Measurements from ENCODE around the gene ACP2. TPM values are rescaled to one million over a fixed set of nuclear protein-coding genes. Genes with fewer than 3 reads are reported as not detected.

ACP2 gene
- total and polyA plus RNA-seq, 7 experiments from 2014 or later: 7.1 to 38.1 (median 22.6) TPM

- no peak for DNase-seq
- Mint-ChIP-seq H3K9me3 (peaks cover 0 to 2% (median 0%) of the 10 kb centered on the region in 11 donors), H3K27ac (no peak overlapping the region), H3K4me1 (peaks cover 10 to 43% (median 16%) of the 10 kb centered on the region in 7 donors), H3K4me3 (no peak overlapping the region), H3K27me3 (no peaks in the 10 kb centered on the region), H3K36me3 (peaks cover 8 to 40% (median 24%) of the 10 kb centered on the region in 5 donors)
- intact Hi-C loops (cut with micrococcal nuclease): no loop called here
- H3K27ac ChIP-seq (ENCODE audit: low read depth, low read length): no peak overlapping the region
- H3K27me3 ChIP-seq (ENCODE audit: control insufficient read depth in 2 of 2, insufficient read depth in 2 of 2, low read length in 2 of 2): no peaks in the 10 kb centered on the region
- ATAC-seq: no peak
- H3K4me1 ChIP-seq (ENCODE audit: control insufficient read depth in 2 of 2, insufficient read depth in 2 of 2, low read length in 2 of 2): peaks cover 0 to 3% of the 10 kb centered on the region in 2 donors
- H3K9me3 ChIP-seq (ENCODE audit: control insufficient read depth in 2 of 3, low read length in 3 of 3): no peaks in the 10 kb centered on the region
- POLR2A ChIA-PET: interaction anchor here (1.0 kb wide), 1 partner anchor 26 kb away, joined by 3 read pairs; the partner anchor contains the start of gene ACP2
- H3K4me3 ChIP-seq (ENCODE audit: low read length): no peak overlapping the region
- CTCF ChIA-PET: no interaction called here
- H3K36me3 ChIP-seq (ENCODE audit: control insufficient read depth in 2 of 3, insufficient read depth in 3 of 3, low read length in 3 of 3): peaks cover 0 to 42% (median 0%) of the 10 kb centered on the region in 3 experiments
Measured at GRCh38 chr11:47222696-47223095, 25.9 kb downstream of the ACP2 start.

- peaks cover 23 to 55% (median 33%) of the 10 kb centered on the region in 7 donors for H3K4me1 Mint-ChIP-seq
- POLR2A ChIA-PET: interaction anchor here (0.8 to 1.3 kb wide), 5 partner anchors 15 to 58 kb away, joined by 3 read pairs; no protein-coding TSS in a partner anchor
- CTCF ChIA-PET: no interaction called here
Measured at GRCh38 chr11:47220401-47220821, 28.2 kb downstream of the ACP2 start.

GRCh38 chr11:47216121-47216798 lies 32.4 kb downstream of the ACP2 start:
- POLR2A ChIA-PET: interaction anchor here (1.0 to 3.4 kb wide), 11 partner anchors 8 to 552 kb away, joined by 3 to 63 read pairs (median 9); partner anchors contain the start of genes ACP2, ARFGAP2 and MADD
- intact Hi-C loops (cut with micrococcal nuclease): loop anchor here (10.0 kb wide), 2 partner anchors 189 to 601 kb away; partner anchors contain the start of genes ATG13 (in 1 of the 2), HARBI1 (in 1 of the 2) and SLC39A13 (in 1 of the 2)

More at GRCh38 chr11:47220401-47220821, 28.2 kb downstream of the ACP2 start:
- Histone ChIP-seq H3K4me1 (ENCODE audit: control insufficient read depth in 2 of 2, insufficient read depth in 2 of 2, low read length in 2 of 2) (peaks cover 0 to 17% of the 10 kb centered on the region in 2 donors), H3K27me3 (ENCODE audit: control insufficient read depth in 2 of 2, insufficient read depth in 2 of 2, low read length in 2 of 2) (no peaks in the 10 kb centered on the region), H3K4me3 (ENCODE audit: low read length) (no peak overlapping the region), H3K27ac (ENCODE audit: low read depth, low read length) (no peak overlapping the region), H3K9me3 (ENCODE audit: control insufficient read depth in 2 of 3, low read length in 3 of 3) (no peaks in the 10 kb centered on the region), H3K36me3 (ENCODE audit: control insufficient read depth in 2 of 3, insufficient read depth in 3 of 3, low read length in 3 of 3) (peaks cover 0 to 35% (median 0%) of the 10 kb centered on the region in 3 experiments)
- Mint-ChIP-seq H3K9me3 (peaks cover 0 to 2% (median 0%) of the 10 kb centered on the region in 11 donors), H3K36me3 (peaks cover 8 to 52% (median 26%) of the 10 kb centered on the region in 5 donors), H3K27me3 (no peaks in the 10 kb centered on the region), H3K4me3 (peak overlapping the region in 1 of 10 donors; percentile 3), H3K27ac (peak overlapping the region in 6 of 9 donors; percentile 4 to 56 (median 35))
- DNase-seq: no peak
- ATAC-seq: no peak
- intact Hi-C loops (cut with micrococcal nuclease): no loop called here

GRCh38 chr11:47215366-47215910 lies 33.2 kb downstream of the ACP2 start:
- Histone ChIP-seq H3K27ac (ENCODE audit: low read depth, low read length) (peak overlapping the region; percentile 85), H3K9me3 (ENCODE audit: control insufficient read depth in 2 of 3, low read length in 3 of 3) (no peaks in the 10 kb centered on the region), H3K27me3 (ENCODE audit: control insufficient read depth in 2 of 2, insufficient read depth in 2 of 2, low read length in 2 of 2) (no peaks in the 10 kb centered on the region), H3K36me3 (ENCODE audit: control insufficient read depth in 2 of 3, insufficient read depth in 3 of 3, low read length in 3 of 3) (peaks cover 0 to 20% (median 0%) of the 10 kb centered on the region in 3 experiments), H3K4me1 (ENCODE audit: control insufficient read depth in 2 of 2, insufficient read depth in 2 of 2, low read length in 2 of 2) (peaks cover 3 to 21% of the 10 kb centered on the region in 2 donors), H3K4me3 (ENCODE audit: low read length) (peak overlapping the region; percentile 89)
- CTCF ChIA-PET: interaction anchor here (1.0 to 3.1 kb wide), 5 partner anchors 19 to 55 kb away, joined by 5 to 15 read pairs (median 10); partner anchors contain the start of genes ACP2, ARFGAP2 and MADD
- peaks cover 0 to 2% (median 0%) of the 10 kb centered on the region in 11 donors for H3K9me3 Mint-ChIP-seq
- POLR2A ChIA-PET: interaction anchor here (0.5 to 3.4 kb wide), 23 partner anchors 9 to 553 kb away, joined by 3 to 63 read pairs (median 5); partner anchors contain the start of genes ACP2, ARFGAP2, MADD and NR1H3
- ATAC-seq (no peak), DNase-seq (no peak)
- peak overlapping the region; percentile 96 to 100 (median 98) for H3K27ac Mint-ChIP-seq
- no peaks in the 10 kb centered on the region for H3K27me3 Mint-ChIP-seq
- peaks cover 8 to 39% (median 20%) of the 10 kb centered on the region in 5 donors for H3K36me3 Mint-ChIP-seq
- H3K4me1 Mint-ChIP-seq: peaks cover 27 to 49% (median 37%) of the 10 kb centered on the region in 7 donors
- peak overlapping the region; percentile 92 to 100 (median 96) for H3K4me3 Mint-ChIP-seq
- intact Hi-C loops (cut with micrococcal nuclease): loop anchor here (1.0 to 10.0 kb wide), 7 partner anchors 10 to 601 kb away; partner anchors contain the start of genes ACP2 (in 1 of the 2), ATG13 (in 1 of the 2), CSTPP1 (in 1 of the 2) and HARBI1 (in 1 of the 2)

More at GRCh38 chr11:47216121-47216798, 32.4 kb downstream of the ACP2 start:
- no peak for ATAC-seq
- Mint-ChIP-seq H3K9me3 (peaks cover 0 to 2% (median 0%) of the 10 kb centered on the region in 11 donors), H3K4me3 (peak overlapping the region; percentile 92 to 100 (median 96)), H3K4me1 (peaks cover 27 to 50% (median 37%) of the 10 kb centered on the region in 7 donors), H3K27ac (peak overlapping the region; percentile 96 to 100 (median 98)), H3K36me3 (peaks cover 8 to 40% (median 22%) of the 10 kb centered on the region in 5 donors), H3K27me3 (no peaks in the 10 kb centered on the region)
- H3K36me3 ChIP-seq (ENCODE audit: control insufficient read depth in 2 of 3, insufficient read depth in 3 of 3, low read length in 3 of 3): peaks cover 0 to 24% (median 0%) of the 10 kb centered on the region in 3 experiments
- H3K27me3 ChIP-seq (ENCODE audit: control insufficient read depth in 2 of 2, insufficient read depth in 2 of 2, low read length in 2 of 2): no peaks in the 10 kb centered on the region
- DNase-seq: peak in 6 of 9 donors; percentile 5 to 65 (median 16)
- peak overlapping the region; percentile 85 for H3K27ac ChIP-seq (ENCODE audit: low read depth, low read length)
- peak overlapping the region; percentile 89 for H3K4me3 ChIP-seq (ENCODE audit: low read length)
- CTCF ChIA-PET: interaction anchor here (0.7 to 3.1 kb wide), 4 partner anchors 17 to 43 kb away, joined by 3 to 15 read pairs (median 6); partner anchors contain the start of gene ACP2
- no peaks in the 10 kb centered on the region for H3K9me3 ChIP-seq (ENCODE audit: control insufficient read depth in 2 of 3, low read length in 3 of 3)
- peaks cover 3 to 21% of the 10 kb centered on the region in 2 donors for H3K4me1 ChIP-seq (ENCODE audit: control insufficient read depth in 2 of 2, insufficient read depth in 2 of 2, low read length in 2 of 2)

GRCh38 chr11:47213950-47214565 lies 34.6 kb downstream of the ACP2 start:
- ChIA-PET POLR2A (interaction anchor here (0.7 to 3.4 kb wide), 15 partner anchors 21 to 634 kb away, joined by 3 to 63 read pairs (median 9); partner anchors contain the start of genes ACP2, ARFGAP2, MADD and NR1H3), CTCF (interaction anchor here (0.6 to 3.1 kb wide), 9 partner anchors 20 to 399 kb away, joined by 3 to 15 read pairs (median 7); partner anchors contain the start of genes ACP2 and ARFGAP2)
- peaks cover 3 to 21% of the 10 kb centered on the region in 2 donors for H3K4me1 ChIP-seq (ENCODE audit: control insufficient read depth in 2 of 2, insufficient read depth in 2 of 2, low read length in 2 of 2)
- DNase-seq (peak; percentile 64 to 85 (median 76)), ATAC-seq (peak; percentile 86)
- H3K36me3 Mint-ChIP-seq: peaks cover 8 to 30% (median 14%) of the 10 kb centered on the region in 5 donors
- intact Hi-C loops (cut with micrococcal nuclease): loop anchor here (1.0 to 10.0 kb wide), 13 partner anchors 28 to 599 kb away; partner anchors contain the start of genes SLC39A13 (in 2 of the 2), ACP2 (in 1 of the 2), ATG13 (in 1 of the 2) and CKAP5 (in 1 of the 2)
- H3K9me3 ChIP-seq (ENCODE audit: control insufficient read depth in 2 of 3, low read length in 3 of 3): no peaks in the 10 kb centered on the region
- H3K27me3 ChIP-seq (ENCODE audit: control insufficient read depth in 2 of 2, insufficient read depth in 2 of 2, low read length in 2 of 2): no peaks in the 10 kb centered on the region
- H3K9me3 Mint-ChIP-seq: no peaks in the 10 kb centered on the region
- peak overlapping the region; percentile 85 for H3K27ac ChIP-seq (ENCODE audit: low read depth, low read length)
- H3K4me1 Mint-ChIP-seq: peaks cover 26 to 39% (median 32%) of the 10 kb centered on the region in 7 donors
- peak overlapping the region; percentile 96 to 100 (median 99) for H3K27ac Mint-ChIP-seq
- H3K36me3 ChIP-seq (ENCODE audit: control insufficient read depth in 2 of 3, insufficient read depth in 3 of 3, low read length in 3 of 3): peaks cover 0 to 9% (median 0%) of the 10 kb centered on the region in 3 experiments
- H3K4me3 Mint-ChIP-seq: peak overlapping the region; percentile 92 to 100 (median 96)
- H3K27me3 Mint-ChIP-seq: no peaks in the 10 kb centered on the region
- H3K4me3 ChIP-seq (ENCODE audit: low read length): peak overlapping the region; percentile 89

Measured in naive thymus-derived CD4-positive, alpha-beta T cell (primary cell).